Bronchial epithelial cell (primary cell): ENCODE data around the gene RASL11A. TPM values are rescaled to one million over a fixed set of nuclear protein-coding genes. Genes with fewer than 3 reads are reported as not detected.

Experiments
- DNase-seq: peaks from one replicate; pipeline ENCODE4 v3.0.0-alpha.2; 2010; ENCODE audit warnings: low read depth
- FAIRE-seq: peaks from 2 replicates; lab custom pipeline; 2011; peaks lifted over from hg19 to GRCh38; lab: Jason Lieb, UNC
- H3K27me3 ChIP-seq: 2 replicates; pipeline ENCODE4 v1.5.1; 2011; ENCODE audit warnings: low read length; ENCODE audit not compliant: control insufficient read depth, insufficient read depth
- H3K36me3 ChIP-seq: 2 replicates; pipeline ENCODE4 v1.5.1; 2011; ENCODE audit warnings: low read length; ENCODE audit not compliant: control insufficient read depth, insufficient read depth
- H3K4me3 ChIP-seq: 2 replicates; pipeline ENCODE4 v1.5.1; 2011; ENCODE audit warnings: mild to moderate bottlenecking, low read depth, low read length, control low read depth
- CTCF ChIP-seq: IDR thresholded peaks from 2 replicates; pipeline ENCODE4 v1.5.1; 2011; ENCODE audit warnings: mild to moderate bottlenecking, moderate library complexity, low read length, control low read depth, inconsistent platforms; ENCODE audit not compliant: insufficient read depth, severe bottlenecking
- total RNA-seq: library from RNA; depleted of rRNA; stranded (reverse); fragments of >200 nt; gene quantifications from 2 replicates; pipeline ENCODE4 v1.2.1, GENCODE V29; 2014

Gene RASL11A
- total RNA-seq, 1 donor from 2014 or later, result 1.1 TPM

GRCh38 chr13:27269114-27269665 lies 1.4 kb upstream of the RASL11A start:
- no peak for DNase-seq
- Histone ChIP-seq H3K27me3 (no peaks in the 10 kb centered on the region), H3K4me3 (no peak overlapping the region), H3K36me3 (no peaks in the 10 kb centered on the region)
- TF ChIP-seq CTCF, result no peak
- FAIRE-seq, result no peak

- no peaks in the 10 kb centered on the region for H3K36me3 ChIP-seq
- no peaks in the 10 kb centered on the region for H3K27me3 ChIP-seq
- H3K4me3 ChIP-seq, result peak overlapping the region; percentile 73
- FAIRE-seq, result no peak
- TF ChIP-seq CTCF, result no peak
- DNase-seq, result no peak
Observed at GRCh38 chr13:27271570-27272096, 1.0 kb downstream of the RASL11A start.

GRCh38 chr13:27273658-27274425 lies 3.2 kb downstream of the RASL11A start:
- no peak overlapping the region for H3K4me3 ChIP-seq
- FAIRE-seq (no peak), DNase-seq (no peak)
- no peaks in the 10 kb centered on the region for H3K36me3 ChIP-seq
- no peaks in the 10 kb centered on the region for H3K27me3 ChIP-seq
- TF ChIP-seq CTCF, result no peak

- no peak for DNase-seq
- Histone ChIP-seq H3K27me3 (no peaks in the 10 kb centered on the region), H3K36me3 (no peaks in the 10 kb centered on the region), H3K4me3 (no peak overlapping the region)
- no peak for TF ChIP-seq CTCF
- FAIRE-seq, result no peak
Observed at GRCh38 chr13:27274631-27275030, 4.0 kb downstream of the RASL11A start.

GRCh38 chr13:27276188-27276587 lies 5.6 kb downstream of the RASL11A start:
- TF ChIP-seq CTCF, result no peak
- H3K27me3 ChIP-seq, result no peaks in the 10 kb centered on the region
- DNase-seq, result no peak
- no peak overlapping the region for H3K4me3 ChIP-seq
- FAIRE-seq, result no peak
- no peaks in the 10 kb centered on the region for H3K36me3 ChIP-seq

GRCh38 chr13:27279506-27279905 lies 8.9 kb downstream of the RASL11A start:
- TF ChIP-seq CTCF, result no peak
- DNase-seq (no peak), FAIRE-seq (no peak)
- Histone ChIP-seq H3K27me3 (no peaks in the 10 kb centered on the region), H3K36me3 (no peaks in the 10 kb centered on the region), H3K4me3 (no peak overlapping the region)
